Islet of Langerhans (tissue), 1 donor: ENCODE measurements around the gene SLC26A1.

Experiments
- FAIRE-seq: peaks from one replicate; lab custom pipeline; 2011; peaks lifted over from hg19 to GRCh38; lab: Jason Lieb, UNC

SLC26A1 gene

GRCh38 chr4:963276-964225 lies 29.7 kb downstream of the SLC26A1 start:
- no peak for FAIRE-seq

DNA sequence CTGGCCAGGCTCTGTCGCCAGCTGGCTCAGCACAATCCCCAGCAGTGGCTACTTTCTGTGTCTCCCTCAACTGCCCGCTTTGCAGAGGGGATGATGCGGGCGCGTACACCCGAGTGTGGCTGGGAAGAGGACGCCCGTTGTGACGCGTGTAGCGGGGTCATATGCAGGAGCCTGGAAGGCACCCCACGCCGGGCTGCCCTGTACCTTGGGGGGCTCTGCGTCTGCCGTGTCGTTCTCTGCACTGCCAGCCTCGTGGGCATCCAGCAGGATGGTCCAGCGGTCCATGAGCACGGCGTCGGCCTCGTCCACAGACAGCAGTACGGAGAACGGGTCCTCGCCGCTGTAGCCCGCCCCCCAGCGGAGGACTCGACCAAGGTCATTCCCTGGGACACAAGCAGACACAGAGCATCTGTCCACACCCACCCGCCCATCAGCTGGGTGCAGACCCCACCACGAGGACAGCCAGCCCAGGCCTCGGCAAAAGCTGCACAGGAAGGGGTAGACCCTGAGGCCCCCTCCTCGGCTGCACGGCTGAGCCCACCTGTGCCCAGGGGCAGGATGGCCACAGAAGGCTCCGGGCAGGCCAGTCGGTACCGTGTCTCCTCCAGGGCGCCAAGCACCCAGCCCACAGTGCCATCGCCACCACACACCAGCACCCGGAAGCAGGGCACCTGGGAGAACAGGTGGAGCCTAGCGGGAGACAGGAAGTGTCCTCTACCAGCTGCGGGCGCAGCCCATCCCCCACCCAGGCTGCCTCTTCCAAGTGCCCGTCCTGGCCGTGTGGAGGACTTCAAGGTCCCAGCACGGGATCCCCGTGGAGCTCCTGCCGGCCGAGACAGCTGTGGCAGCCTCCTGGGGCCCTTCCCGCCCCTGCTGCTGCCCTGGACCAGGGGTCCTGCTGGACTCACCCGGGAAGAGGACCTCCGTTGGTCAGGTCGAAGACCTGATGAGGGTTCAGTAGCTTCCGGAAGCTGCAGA lies 30.7 kb downstream of the SLC26A1 start:
- no peak for FAIRE-seq

- no peak for FAIRE-seq
Observed at GRCh38 chr4:961351-962230, 31.6 kb downstream of the SLC26A1 start.

GRCh38 chr4:960636-961350 lies 32.4 kb downstream of the SLC26A1 start:
- FAIRE-seq: no peak

DNA sequence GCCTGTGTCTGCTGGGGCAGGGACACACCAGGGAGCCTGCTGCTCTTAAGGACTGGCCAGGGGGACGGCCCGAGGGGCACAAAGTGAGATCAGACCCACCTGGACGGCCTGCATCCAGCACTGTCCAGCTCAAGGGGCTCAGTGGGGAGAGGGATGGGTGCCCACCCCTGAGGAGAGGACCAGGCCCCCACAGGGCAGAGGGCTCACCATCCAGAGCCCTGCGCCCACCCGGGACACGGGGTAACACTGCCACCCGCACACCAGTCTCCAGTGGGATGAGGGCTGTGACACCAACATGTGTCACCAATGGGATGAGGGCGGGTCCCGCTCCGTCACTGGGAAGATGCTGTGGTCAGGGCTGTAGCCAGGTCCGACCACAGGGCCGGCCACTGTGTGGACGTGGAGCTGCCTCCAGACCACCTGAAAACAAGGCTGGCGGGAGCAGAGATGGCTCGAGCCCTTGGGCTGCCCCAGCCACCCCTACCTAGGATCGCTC lies 33.0 kb downstream of the SLC26A1 start:
- FAIRE-seq: no peak

DNA sequence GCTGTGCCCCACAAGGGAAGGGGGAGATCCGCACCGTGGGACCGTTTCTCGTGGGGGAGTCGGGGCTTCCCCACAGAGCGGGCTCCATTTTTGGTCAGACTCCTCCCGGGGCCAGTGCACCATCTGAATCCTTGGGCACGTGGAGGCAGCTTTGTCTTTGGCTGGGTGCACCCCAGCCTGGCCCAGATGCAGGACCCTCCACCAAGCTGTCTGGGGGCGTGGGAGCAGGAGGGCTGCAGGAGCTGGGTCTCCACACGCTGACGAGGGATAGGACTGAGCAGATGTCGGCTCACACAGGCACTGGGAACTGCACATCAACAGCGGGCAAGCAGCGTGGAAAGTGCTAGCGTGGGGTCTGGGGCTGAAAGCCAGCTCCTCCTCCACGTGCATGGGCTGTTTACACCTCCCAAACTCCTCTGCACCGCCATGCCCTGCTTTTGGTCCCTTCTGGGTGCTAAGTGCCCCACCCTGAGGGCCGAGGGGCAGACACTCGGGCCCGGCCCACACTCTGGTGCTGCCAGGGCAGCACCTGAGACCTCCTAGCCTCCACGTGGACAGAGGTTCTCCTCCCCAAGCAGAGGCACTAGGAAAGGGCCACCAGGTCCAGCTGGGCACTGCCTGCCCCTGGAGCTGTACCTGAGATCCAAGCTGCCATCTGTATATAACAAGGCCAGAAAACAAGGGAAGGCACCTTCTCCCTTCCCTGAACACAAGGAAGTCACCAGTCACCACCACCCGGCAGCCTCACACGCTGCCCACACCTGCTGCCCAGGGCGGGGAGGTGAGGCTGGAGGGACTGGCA lies 33.7 kb downstream of the SLC26A1 start:
- FAIRE-seq: no peak

DNA sequence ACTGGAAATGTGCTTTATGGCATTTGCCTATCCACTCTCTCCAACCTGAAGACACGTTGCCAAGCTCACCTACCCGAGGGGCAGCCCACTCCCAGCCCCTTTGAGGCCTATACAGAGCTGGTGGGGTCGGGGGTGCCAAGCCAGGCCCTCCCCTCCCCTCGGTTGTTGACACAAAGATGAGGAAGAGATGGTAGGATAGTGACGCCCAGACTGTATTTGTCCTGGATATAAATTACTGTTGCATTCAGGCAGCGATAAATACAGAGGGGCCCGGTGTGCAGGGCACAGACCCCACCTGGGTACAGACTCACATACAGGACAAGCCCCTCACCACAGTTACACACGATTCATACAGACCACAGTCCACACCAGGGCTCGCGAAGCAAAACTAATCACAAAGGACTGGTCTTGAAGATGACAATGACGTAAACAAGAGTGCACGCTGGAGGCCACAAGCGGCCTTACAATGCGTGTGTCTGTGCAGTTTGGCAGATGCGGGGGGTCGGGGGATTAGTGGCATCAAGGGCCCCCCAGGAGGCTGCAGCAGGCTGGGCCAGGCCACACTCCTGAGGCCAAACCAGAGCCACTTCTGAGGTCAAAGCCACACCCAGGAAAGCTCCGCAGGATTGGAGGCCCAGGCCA lies 34.4 kb downstream of the SLC26A1 start:
- FAIRE-seq: no peak

- no peak for FAIRE-seq
Observed at GRCh38 chr4:958314-958665, 34.9 kb downstream of the SLC26A1 start.

DNA sequence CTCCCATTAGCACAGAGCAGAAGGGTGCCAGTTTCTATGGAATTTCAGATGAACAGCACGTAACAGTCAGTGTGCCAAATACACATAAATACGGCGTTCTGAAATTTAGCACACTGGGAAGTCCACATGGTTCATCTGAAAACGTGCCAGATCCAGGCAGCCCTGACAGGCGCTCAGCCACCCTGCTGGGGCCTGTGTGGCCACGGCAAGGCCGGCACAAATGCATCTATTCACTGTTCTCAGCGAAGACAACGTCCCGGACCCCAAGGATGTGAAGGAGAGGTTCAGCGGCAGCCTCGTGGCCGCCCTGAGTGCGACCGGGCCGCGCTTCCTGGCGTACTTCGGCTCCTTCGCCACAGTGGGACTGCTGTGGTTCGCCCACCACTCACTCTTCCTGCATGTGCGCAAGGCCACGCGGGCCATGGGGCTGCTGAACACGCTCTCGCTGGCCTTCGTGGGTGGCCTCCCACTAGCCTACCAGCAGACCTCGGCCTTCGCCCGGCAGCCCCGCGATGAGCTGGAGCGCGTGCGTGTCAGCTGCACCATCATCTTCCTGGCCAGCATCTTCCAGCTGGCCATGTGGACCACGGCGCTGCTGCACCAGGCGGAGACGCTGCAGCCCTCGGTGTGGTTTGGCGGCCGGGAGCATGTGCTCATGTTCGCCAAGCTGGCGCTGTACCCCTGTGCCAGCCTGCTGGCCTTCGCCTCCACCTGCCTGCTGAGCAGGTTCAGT lies 35.5 kb downstream of the SLC26A1 start:
- no peak for FAIRE-seq

DNA sequence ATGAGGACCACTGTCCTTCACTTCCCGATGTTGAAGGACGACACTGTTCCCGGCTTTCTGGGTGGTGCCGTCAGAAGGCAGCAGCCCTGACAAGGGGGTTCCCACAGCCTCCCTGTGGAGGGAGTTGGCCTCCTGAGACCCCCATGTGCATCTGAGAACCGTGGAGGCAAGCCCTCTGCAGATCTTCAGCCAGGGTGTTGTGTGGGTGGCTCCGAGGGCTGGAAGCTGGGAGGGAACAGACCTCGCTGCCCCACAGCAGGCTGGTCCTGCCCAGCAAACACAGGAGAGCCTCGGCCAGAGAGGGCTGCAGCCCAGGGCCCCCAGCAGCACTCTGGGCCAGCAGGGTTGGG lies 36.0 kb downstream of the SLC26A1 start:
- no peak for FAIRE-seq

GRCh38 chr4:956531-957230 lies 36.5 kb downstream of the SLC26A1 start:
- no peak for FAIRE-seq

- FAIRE-seq: no peak
Observed at GRCh38 chr4:955931-956381, 37.2 kb downstream of the SLC26A1 start.

GRCh38 chr4:955161-955921 lies 37.9 kb downstream of the SLC26A1 start:
- FAIRE-seq: no peak

- FAIRE-seq: no peak
Observed at GRCh38 chr4:954211-955020, 38.8 kb downstream of the SLC26A1 start.

DNA sequence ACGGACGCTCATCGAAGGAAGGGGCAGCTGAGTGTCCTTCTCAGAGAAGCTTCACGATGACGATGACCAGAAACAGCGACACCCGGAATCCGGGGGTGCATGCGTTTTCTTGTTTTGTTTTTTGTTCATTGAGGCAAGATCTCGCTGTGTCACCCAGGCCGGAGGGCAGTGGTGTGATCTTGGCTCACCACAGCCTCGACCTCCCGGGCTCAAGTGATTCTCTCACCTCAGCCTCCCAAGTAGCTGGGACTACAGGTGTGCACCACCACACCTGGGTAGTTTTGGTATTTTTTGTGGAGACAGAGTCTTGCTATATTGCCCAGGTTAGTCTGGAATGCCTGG lies 39.7 kb downstream of the SLC26A1 start:
- no peak for FAIRE-seq

GRCh38 chr4:952881-953573 lies 40.2 kb downstream of the SLC26A1 start:
- no peak for FAIRE-seq
